Activated CD4-positive, alpha-beta T cell treated with anti-CD3 and anti-CD28 coated beads, Interleukin-10, Interleukin-2, amounts not matched to agents 100 ng/mL and 50 ng/mL, durations not matched to agents 16 hours and 8 hours (primary cell): ENCODE results near the gene CCL28.
"Not testable (repeated sequence)": the region's sequence is repeated elsewhere in the genome, so short reads cannot be mapped to it uniquely, and the experiment has no call there.

ENCODE experiments used
- DNase-seq: peaks from one replicate; pipeline ENCODE4 v3.0.0-alpha.2; 2020

Gene CCL28

DNA sequence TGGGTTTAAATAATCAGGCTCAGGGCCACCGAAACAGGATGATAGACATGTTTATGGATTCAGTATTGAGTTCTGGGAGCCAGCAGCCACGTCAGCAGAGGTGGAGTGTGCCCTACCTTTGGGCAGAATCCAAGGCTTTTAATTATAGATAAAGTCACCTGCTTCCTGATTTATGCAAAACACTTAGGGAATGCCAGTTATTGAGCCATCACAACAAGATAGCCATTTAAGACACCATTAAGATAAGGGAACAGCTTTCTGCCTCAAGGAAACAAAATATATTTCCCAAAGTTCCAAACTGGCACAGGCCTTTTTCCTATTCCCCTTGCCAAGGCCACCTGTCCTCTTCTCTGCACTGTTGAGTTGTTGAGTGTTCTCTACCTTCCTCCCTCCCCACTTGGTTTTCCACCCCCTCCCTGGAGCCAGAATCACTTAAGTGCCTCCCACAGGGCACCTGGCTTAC is 2.4 kb downstream of the CCL28 start:
- DNase-seq: no peak

DNA sequence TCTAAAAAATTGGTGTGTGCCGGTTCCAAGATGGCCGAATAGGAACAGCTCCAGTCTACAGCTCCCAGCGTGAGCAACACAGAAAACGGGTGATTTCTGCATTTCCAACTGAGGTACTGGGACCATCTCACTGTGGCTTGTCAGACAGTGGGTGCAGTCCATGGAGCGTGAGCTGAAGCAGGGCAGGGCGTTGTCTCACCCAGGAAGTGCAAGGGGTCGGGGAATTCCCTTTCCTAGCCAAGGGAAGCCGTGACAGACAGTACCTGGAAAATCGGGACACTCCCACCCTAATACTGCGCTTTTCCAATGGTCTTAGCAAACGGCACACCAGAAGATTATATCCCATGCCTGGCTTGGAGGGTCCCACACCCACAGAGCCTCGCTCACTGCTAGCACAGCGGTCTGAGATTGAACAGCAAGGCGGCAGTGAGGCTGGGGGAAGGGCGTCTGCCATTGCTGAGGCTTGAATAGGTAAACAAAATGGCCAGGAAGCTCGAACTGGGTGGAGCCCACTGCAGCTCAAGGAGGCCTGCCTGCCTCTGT is 9.6 kb downstream of the CCL28 start:
- not testable (repeated sequence) for DNase-seq

DNA sequence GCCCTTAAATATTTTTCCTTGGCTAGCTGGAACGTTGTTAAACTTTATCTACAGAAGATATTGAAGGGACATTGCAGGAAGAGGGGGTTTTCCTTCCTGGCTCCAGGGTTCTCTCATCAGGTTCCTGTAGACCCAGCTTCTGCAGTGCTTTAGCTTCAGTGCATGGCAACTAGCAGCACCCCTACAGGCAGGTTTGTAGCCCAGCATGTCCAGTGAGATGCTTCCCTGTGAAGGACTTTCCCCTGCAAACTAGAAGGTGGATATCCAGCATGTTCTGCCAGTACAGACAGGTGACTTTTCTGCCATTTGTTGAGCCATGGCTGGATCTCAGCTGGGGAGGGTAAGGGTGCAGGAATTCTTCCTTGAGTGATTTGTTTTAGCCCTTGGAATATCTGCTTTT is 10.4 kb downstream of the CCL28 start:
- DNase-seq: no peak

GRCh38 chr5:43400082-43400481 is 12.1 kb downstream of the CCL28 start:
- no peak for DNase-seq

DNA sequence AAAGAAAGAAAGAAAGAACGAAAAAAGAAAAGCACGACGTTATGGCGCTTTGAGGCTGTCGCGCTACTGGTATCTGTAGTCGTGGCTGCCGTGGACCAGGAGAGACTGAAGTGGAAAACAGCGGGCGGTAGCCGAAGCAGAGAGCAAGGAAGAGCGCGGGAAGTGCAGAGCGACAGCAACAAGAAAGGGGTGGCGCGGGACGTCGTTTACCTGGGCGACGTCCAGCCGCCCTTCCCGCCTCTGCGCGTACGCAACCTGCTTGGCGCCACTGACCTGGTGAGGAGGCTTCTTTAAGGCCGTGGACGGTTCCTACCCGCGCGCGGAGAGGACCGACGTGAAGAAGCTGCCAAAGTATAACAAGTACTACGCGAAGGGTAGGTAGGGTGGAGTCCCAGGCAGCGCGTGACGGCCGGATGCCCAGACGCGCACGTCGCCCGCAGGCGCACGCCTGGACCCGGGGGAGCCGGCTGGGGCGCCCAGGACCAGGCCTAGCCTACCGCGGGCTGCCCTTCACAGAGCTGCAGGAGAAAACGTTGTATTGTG is 15.4 kb downstream of the CCL28 start:
- peak; percentile 70 for DNase-seq

- no peak for DNase-seq
These were observed 21.7 kb downstream of the CCL28 start for GRCh38 chr5:43390471-43390870.

- peak; percentile 75 for DNase-seq
These were observed 22.4 kb downstream of the CCL28 start for GRCh38 chr5:43389679-43390329.

GRCh38 chr5:43386960-43387362 is 25.2 kb downstream of the CCL28 start:
- DNase-seq: peak; percentile 5

DNA sequence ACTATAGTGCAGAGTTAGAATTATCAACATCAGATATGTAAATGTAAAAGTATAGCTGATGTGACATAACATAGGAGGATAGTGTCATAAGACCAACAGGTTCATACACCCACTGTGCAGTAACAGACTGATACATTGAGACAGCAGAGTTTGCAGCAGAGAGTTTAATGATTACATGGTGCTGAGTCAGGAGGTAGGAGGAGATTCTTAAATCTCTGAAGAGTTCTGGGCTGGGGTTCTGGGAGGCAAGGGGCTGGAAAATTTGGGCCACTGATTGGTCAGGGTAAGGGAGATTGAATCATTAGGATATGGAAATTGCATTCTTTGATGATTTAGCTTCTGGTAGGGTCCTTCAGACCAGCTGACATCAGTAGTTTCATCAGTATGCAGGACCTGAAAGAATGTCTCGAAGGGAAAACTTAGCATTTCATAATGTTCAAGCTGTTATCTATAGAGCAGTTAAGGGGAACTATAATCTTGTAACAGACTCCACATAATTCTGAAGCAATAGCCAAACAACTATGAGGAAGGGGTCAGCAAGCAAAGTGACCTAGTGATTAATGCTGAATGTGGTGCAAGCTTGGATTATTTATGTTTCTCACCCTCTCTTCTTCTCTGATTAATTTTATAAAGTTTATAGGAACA is 35.6 kb downstream of the CCL28 start:
- no peak for DNase-seq

DNA sequence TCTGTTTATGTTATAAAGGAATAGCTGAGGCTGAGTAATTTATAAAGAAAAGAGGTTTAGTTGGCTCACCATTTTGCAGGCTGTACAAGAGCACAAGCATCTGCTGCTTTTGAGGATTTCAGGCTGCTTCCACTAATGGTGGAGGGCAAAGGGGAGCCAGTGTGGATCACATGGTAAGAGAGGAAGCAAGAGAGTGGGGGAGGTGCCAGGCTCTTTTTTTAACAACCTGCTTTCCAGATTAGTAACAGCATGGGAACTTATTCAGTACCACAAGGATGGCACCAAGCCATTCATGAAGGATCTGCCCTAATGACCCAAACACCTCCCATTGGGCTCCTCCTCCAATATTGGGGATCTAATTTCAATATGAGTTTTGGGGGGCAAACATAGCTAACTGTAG is 40.4 kb downstream of the CCL28 start:
- DNase-seq: no peak

- DNase-seq: no peak
These were observed 41.8 kb downstream of the CCL28 start for GRCh38 chr5:43370352-43370751.

- DNase-seq: no peak
These were observed 42.5 kb downstream of the CCL28 start for GRCh38 chr5:43369651-43370050.

GRCh38 chr5:43367909-43368669 is 44.1 kb downstream of the CCL28 start:
- no peak for DNase-seq

- no peak for DNase-seq
These were observed 44.7 kb downstream of the CCL28 start for GRCh38 chr5:43367453-43367852.

DNA sequence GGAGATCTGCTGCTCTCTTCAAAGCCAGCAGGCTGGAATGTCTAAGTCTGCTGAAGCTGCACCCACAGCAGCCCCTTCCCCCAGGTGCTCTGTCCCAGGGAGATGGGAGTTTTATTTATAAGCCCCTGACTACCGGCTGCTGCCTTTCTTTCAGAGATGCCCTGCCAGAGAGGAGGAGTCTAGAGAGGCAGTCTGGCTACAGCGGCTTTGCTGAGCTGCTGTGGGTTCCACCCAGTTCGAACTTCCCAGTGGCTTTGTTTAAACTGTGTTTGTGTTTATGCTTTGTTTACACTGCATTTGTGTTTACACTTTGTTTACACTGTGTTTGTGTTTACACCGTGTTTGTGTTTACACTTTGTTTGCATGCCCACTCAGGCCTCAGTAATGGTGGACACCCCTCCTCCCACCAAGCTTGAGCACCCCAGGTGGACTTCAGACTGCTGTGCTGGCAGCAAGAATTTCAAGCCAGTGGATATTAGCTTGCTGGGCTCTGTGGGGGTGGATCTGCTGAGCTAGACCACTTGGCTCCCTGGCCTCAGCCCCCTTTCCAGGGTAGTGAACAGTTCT is 45.4 kb downstream of the CCL28 start:
- DNase-seq: not testable (repeated sequence)

- DNase-seq: not testable (repeated sequence)
These were observed 47.0 kb downstream of the CCL28 start for GRCh38 chr5:43365155-43365554.

DNA sequence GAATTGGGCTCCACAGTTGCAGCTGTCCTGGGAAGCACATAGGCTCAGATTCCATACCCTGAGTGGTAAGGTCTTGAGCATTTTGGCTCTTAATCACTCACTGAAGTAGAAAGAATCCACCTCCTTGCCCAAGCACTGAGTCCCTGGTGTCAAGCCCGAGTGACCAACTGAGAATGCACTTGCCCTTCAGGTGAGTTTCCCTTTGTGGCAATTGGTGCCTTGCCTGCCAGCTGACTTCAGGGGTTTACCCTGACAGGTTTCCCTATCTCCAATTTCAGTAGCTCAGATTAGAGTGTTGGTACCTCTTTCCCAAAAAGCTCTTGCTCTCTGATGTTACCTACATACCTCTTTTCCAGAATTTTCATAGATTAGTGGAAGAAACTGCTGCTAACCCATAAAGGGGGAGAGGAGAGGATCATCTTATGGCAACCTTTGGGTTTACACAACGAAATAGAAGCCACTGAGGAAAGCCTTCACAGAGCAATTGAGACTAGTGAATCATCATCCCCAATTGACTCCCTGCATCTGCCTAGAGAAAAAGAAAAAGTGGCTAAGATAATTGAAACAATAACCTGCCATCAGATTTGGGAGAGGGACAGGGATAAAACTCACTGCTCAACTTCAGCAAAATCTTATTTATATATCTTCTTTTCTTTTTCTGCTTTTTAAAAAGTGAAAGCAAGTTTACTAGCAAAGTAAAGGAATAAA is 48.6 kb downstream of the CCL28 start:
- DNase-seq: peak; percentile 14

- DNase-seq: no peak
These were observed 49.3 kb downstream of the CCL28 start for GRCh38 chr5:43362725-43363435.

GRCh38 chr5:43358726-43359125 is 53.5 kb downstream of the CCL28 start:
- DNase-seq: no peak

GRCh38 chr5:43358301-43358700 is 53.9 kb downstream of the CCL28 start:
- DNase-seq: no peak

GRCh38 chr5:43357878-43358281 is 54.3 kb downstream of the CCL28 start:
- no peak for DNase-seq

DNA sequence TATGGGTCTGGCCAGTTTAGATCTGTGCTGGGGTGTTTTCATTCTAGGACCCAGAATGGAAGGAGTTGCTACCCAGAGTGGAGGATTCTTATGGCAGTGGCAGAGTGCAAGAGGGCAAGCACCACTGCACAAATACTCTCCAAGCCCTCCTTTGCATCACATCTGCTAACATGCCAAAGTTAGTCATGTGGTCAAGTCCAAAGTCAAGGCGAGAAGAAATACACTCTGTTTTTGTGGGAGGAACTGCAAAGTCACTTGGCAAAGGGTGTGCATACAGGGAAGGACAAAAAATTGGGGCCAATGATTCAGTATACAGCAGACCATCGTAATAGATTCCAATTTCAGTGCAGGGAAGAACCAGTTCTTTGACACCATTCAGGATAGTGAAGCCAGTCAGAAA is 55.1 kb downstream of the CCL28 start:
- no peak for DNase-seq
